ENCODE results near the gene GFER.

DNA sequence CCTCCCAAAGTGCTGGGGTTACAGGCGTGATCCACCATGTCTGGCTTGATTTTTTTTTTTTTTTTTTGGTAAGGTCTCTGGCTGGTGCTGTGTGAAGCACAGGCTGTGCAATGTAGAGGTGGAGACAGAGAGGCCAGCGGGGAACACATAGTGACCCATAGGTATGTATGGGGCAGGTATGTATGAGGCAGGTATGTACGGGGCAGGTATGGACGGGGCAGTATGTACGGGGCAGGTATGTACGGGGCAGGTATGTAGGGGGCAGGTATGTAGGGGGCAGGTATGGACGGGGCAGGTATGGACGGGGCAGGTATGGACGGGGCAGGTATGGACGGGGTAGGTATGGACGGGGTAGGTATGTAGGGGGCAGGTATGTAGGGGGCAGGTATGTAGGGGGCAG is 34.5 kb upstream of the GFER start:
- TF ChIP-seq, protein P1, sequence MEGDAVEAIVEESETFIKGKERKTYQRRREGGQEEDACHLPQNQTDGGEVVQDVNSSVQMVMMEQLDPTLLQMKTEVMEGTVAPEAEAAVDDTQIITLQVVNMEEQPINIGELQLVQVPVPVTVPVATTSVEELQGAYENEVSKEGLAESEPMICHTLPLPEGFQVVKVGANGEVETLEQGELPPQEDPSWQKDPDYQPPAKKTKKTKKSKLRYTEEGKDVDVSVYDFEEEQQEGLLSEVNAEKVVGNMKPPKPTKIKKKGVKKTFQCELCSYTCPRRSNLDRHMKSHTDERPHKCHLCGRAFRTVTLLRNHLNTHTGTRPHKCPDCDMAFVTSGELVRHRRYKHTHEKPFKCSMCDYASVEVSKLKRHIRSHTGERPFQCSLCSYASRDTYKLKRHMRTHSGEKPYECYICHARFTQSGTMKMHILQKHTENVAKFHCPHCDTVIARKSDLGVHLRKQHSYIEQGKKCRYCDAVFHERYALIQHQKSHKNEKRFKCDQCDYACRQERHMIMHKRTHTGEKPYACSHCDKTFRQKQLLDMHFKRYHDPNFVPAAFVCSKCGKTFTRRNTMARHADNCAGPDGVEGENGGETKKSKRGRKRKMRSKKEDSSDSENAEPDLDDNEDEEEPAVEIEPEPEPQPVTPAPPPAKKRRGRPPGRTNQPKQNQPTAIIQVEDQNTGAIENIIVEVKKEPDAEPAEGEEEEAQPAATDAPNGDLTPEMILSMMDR (IDR thresholded peaks at IDR 0.05) = no peak
- TF ChIP-seq POLR2A (IDR thresholded peaks at IDR 0.05) = no peak

Measured in testis (tissue), 2 donors.